Measurements from ENCODE around the gene MTX1.

DNA sequence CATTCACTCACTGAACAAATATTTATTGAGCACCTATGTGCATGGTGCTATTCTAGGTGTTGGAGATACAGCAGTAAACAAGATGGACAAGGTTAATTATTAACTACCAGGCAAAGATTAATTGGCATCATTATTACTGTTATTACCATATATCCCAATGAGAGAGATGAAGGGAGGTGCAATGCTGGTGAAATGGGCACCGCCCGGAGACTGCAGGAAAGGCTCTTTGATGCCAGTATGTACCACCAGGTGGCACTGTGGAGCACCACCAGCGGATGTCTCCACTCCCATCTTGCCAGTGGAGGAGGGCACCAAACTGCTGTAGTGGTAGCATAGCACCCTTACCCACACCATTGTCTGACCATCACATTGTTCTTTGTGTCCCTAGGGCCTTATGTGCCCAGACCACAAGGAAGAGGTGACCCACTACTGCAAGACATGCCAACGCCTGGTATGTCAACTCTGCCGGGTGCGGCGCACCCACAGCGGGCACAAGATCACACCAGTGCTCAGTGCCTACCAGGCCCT is 31.9 kb upstream of the MTX1 start:
- TF ChIP-seq, protein P1, sequence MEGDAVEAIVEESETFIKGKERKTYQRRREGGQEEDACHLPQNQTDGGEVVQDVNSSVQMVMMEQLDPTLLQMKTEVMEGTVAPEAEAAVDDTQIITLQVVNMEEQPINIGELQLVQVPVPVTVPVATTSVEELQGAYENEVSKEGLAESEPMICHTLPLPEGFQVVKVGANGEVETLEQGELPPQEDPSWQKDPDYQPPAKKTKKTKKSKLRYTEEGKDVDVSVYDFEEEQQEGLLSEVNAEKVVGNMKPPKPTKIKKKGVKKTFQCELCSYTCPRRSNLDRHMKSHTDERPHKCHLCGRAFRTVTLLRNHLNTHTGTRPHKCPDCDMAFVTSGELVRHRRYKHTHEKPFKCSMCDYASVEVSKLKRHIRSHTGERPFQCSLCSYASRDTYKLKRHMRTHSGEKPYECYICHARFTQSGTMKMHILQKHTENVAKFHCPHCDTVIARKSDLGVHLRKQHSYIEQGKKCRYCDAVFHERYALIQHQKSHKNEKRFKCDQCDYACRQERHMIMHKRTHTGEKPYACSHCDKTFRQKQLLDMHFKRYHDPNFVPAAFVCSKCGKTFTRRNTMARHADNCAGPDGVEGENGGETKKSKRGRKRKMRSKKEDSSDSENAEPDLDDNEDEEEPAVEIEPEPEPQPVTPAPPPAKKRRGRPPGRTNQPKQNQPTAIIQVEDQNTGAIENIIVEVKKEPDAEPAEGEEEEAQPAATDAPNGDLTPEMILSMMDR (conservative IDR thresholded peaks at IDR 0.05; ENCODE audit: low read length): peak; percentile 90
- TF ChIP-seq EZH2phosphoT487 (IDR thresholded peaks at IDR 0.05; ENCODE audit: borderline replicate concordance, low read depth, low read length): no peak

All from OCI-LY7 (cell line).